ENCODE measurements around the gene CR1.

GRCh38 chr1:207676153-207676552 lies 180.2 kb downstream of the CR1 start:
- no peak for TF ChIP-seq CTCF (IDR thresholded peaks at IDR 0.05)
- no peak for TF ChIP-seq POLR2A (IDR thresholded peaks at IDR 0.05)

All from testis (tissue), 2 donors.